Mammary epithelial cell (primary cell): ENCODE measurements around the gene SGIP1.

Experiments used
- CTCF ChIP-seq, 2 donors: IDR thresholded peaks in 1 of 2; conservative IDR thresholded peaks in 1 of 2; 2 replicates each; pipeline ENCODE4 v1.5.1; 2011 to 2012; ENCODE audit warnings: inconsistent platforms in 2 of 2, low read length in 2 of 2, mild to moderate bottlenecking in 2 of 2, control low read depth in 1 of 2, low read depth in 1 of 2; ENCODE audit not compliant: insufficient read depth in 1 of 2; ENCODE audit errors: extremely low read depth in 1 of 2
- EZH2 ChIP-seq: IDR thresholded peaks from 2 replicates; pipeline ENCODE4 v1.6.1; 2012; ENCODE audit warnings: low read length, inconsistent platforms, borderline replicate concordance

- TF ChIP-seq CTCF (conservative IDR thresholded peaks at IDR 0.05 in 1 of 2, IDR thresholded peaks at IDR 0.05 in 1 of 2; ENCODE audit: extremely low read depth in 1 of 2, insufficient read depth in 1 of 2, low read depth in 1 of 2, low read length in 2 of 2) = no peak
- TF ChIP-seq EZH2 = no peak
These were observed 254.4 kb downstream of the SGIP1 start for GRCh38 chr1:66788231-66788939.
